ENCODE results near the gene ZNF219.
"Not testable (repeated sequence)": the region's sequence is repeated elsewhere in the genome, so short reads cannot be mapped to it uniquely, and the experiment has no call there.

Gene ZNF219

GRCh38 chr14:21047378-21047781, 51.1 kb downstream of the ZNF219 start:
- DNase-seq (ENCODE audit: low read depth in 1 of 2, low spot score in 1 of 2), result no peak

- DNase-seq (ENCODE audit: low read depth in 1 of 2, low spot score in 1 of 2), result no peak
These were observed 54.4 kb downstream of the ZNF219 start for GRCh38 chr14:21043974-21044618.

- no peak for DNase-seq (ENCODE audit: low read depth in 1 of 2, low spot score in 1 of 2)
These were observed 55.0 kb downstream of the ZNF219 start for GRCh38 chr14:21043387-21043973.

GRCh38 chr14:21042918-21043317, 55.5 kb downstream of the ZNF219 start:
- DNase-seq (ENCODE audit: low read depth in 1 of 2, low spot score in 1 of 2), result no peak

GRCh38 chr14:21041676-21042433, 56.6 kb downstream of the ZNF219 start, which contains the start of gene RNASE7:
TSS of gene RNASE7 (plus strand) at chr14:21042362. CDS start at chr14:21042993, 631 bp downstream.
- DNase-seq (ENCODE audit: low read depth in 1 of 2, low spot score in 1 of 2), result no peak

- DNase-seq (ENCODE audit: low read depth in 1 of 2, low spot score in 1 of 2), result not testable (repeated sequence)
These were observed 57.5 kb downstream of the ZNF219 start for GRCh38 chr14:21040941-21041340.

- DNase-seq (ENCODE audit: low read depth in 1 of 2, low spot score in 1 of 2), result no peak
These were observed 58.0 kb downstream of the ZNF219 start for GRCh38 chr14:21040370-21040925.

All from activated CD4-positive, alpha-beta T cell treated with anti-CD3 and anti-CD28 coated beads, Interleukin-2, amount 50 U/mL, for 24 hours (primary cell).